NCI-H524 (cell line): Measurements from ENCODE around the gene DKK3.
A peak's percentile ranks its signal among the peaks of the same experiment; 100 is the strongest.

Experiments used
- DNase-seq, 2 experiments: peaks; one replicate each; lab custom pipeline; 2025; lab: John Stamatoyannopoulos, UW

DKK3 gene

GRCh38 chr11:11981840-11982239 is 26.6 kb downstream of the DKK3 start:
- DNase-seq = no peak

DNA sequence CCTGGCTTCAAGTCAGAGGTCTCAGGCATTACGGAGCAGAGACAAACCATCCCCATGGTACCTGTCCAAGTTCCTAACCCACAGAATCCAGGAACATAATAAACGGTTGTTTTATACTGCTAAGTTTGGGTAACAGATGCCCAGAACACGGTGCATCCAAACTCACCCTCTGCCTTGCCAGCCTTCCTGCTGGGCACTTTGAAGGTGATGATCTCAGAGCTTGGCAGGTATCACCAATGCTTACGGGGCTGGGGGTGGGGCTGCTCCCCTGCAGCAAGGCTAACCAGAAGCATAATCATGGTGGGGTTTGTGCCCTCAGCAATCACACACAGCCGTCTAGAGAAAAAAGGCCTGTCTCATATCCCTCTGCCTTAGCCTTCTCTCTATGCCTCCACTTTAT is 27.1 kb downstream of the DKK3 start:
- DNase-seq = no peak

DNA sequence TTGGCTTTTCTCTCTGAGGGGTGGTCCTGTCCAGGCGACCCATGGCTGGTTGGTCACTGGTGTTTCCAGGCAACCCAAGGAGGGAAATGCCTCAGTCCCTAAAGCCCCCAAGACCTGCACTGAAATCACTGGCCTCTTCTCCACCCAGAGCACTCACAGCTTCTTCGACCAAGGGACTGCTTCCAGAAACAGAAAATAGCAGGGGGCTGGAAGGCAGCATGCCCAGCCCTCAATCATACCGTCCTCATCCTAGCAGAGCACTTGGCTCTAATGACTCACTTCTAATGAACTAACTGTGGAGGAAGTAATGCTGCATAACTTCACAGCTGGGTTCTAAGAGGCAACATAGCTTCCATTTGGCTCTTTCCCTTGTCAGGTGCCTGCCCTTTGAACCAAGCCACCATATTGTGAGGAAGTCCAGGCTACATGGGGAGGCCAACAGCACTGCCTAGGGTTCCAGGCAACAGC is 27.6 kb downstream of the DKK3 start:
- no peak for DNase-seq

DNA sequence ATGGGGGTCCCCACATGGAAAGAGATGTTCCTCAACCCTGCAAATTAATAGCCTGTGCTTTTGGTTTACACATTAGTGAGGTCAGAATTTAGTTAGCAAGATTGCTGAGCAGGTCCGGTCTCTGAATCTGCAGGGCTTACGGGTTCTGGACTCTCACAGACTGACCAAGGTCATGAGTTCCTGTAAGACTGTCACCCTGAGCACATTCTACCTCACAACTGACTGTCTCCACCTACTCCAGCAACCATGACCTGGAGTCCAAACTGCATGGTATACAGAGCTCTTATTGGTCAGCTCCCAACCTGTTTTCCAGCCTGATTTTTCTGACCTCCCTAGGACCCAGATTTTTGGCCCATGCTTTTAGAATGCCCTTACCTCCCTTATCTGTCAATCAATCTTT is 28.2 kb downstream of the DKK3 start:
- DNase-seq = no peak

DNA sequence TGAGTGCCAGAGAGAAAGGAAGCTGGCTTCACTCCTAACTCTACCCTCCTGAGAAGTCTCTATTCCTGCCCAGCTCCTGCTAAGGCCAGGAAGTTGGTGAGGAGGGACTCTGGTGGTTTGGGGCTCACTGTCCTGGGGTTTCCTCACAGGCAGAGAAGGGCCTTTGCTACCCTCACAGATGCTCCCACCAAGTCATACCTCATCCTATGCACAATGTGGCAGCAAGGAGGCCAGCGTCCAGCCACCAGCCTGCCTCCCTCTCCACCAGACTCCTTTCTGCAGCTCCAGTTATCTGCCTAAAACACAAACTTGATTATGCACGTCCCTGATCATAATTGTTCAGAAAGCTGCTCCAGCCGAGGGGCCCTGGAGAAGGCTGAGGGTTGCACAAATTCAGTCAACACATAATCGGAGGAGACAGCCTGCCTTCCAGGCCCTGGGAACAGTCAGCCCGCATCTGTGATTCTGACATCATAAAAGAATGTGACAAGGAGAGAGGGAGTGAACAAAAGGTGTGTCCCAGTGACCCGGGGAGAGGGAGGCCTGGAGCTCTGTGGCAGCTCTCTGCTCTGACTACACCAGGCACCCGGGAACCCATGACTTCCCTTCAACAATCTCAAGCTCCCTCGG is 28.8 kb downstream of the DKK3 start:
- DNase-seq = no peak

DNA sequence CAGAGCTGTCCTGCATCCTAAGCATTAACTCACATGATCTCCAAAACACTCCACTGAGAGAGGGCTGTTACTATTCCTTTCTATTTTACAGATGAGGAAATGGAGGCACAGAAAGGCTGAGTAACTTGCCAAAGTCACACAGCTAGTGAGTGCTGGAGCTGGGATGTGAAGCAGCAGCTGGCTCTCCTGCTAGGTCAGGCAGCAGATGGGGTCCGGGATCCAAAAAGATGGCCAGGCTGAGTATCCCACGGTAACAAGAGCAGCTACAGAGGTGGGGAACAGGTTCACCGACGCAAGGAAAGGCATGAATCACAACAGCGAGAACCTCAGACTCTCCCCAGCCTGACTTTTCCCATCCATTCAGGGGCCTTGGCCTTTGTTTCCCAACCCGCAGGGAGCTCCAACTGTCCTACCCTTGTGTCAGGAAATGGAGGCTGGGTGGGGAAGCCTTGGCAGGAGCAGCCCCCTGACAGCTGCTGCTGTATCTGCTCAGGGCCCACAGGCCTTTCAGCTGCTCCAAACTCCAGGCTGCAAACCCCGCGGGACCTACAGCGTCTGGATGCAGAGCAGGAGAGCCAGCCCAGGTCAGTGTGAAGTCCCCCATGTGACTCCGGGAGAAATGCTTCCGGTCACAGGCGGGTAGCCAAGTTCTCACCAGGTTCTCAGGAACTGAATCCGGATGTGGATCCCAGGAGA is 29.5 kb downstream of the DKK3 start:
- DNase-seq = peak in 1 of 2 experiments; percentile 61

- no peak for DNase-seq
Measured at GRCh38 chr11:11978098-11978637, 30.3 kb downstream of the DKK3 start.

- DNase-seq = no peak
Measured at GRCh38 chr11:11977206-11977938, 31.1 kb downstream of the DKK3 start.

- DNase-seq = peak in 1 of 2 experiments; percentile 16
Measured at GRCh38 chr11:11976481-11977127, 31.8 kb downstream of the DKK3 start.

DNA sequence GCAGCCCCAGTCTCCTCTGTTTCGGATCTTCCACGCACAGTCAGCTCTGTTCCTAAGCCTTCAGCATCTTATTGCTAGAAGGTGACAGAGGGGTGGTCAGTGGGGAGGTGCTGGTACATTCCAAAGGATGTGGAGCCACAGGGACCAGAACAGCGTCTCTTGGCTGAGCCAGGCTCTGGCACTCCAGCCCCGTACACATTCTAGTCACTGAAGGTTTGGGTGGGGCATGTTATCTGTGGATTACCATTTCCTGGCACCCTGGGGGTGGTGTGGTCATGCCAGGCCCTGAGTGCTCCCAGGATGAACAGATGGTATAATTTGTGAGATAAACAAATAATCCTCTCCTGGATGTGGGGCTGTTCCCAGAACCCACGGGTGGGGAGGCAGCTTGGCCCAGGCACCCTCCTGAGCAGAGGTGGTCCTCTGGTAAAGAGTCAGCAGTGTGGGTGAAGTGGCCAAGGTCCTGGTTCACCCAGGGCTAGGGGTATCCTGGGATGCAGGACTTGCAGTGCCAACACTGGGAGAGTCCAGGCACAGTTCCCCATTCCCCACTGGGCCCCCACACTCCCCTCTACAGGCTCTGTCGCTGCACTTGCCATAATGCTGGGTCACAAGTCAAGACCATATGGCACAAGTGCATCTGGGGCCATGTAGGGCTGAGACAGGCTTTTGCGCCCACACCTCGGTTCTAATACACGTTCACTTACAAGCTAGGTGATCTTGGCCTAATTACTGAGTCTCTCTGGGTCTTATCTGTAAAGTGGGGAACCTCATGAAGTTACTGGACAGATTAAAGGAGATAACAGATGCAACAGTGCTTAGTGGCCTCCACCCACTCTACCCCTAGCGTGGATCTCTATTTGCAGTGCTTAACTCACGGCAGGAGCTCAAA is 33.0 kb downstream of the DKK3 start:
- DNase-seq = peak; percentile 59 to 82

GRCh38 chr11:11973866-11974265 is 34.6 kb downstream of the DKK3 start:
- no peak for DNase-seq

DNA sequence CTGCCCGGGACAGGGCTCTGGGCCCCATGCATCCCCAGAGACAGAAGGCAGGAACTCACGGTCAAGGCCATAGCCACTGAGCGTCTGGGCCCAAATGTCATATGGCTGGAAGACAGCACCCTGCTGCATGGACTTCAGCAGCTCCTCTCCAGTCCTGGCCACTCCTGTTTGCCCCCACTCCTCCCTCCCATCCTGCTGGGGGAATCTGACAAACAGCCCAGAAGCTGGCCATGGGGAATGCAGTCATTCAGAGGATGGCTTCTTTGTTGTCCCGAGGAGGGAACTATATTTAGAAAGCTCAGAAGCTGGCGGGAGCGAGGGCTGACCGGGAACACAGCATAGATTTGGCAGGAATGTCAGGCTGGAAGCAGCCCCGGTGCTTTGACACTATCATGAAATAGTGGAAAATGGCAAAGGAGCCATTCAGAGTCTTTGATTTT is 35.0 kb downstream of the DKK3 start:
- DNase-seq = no peak

DNA sequence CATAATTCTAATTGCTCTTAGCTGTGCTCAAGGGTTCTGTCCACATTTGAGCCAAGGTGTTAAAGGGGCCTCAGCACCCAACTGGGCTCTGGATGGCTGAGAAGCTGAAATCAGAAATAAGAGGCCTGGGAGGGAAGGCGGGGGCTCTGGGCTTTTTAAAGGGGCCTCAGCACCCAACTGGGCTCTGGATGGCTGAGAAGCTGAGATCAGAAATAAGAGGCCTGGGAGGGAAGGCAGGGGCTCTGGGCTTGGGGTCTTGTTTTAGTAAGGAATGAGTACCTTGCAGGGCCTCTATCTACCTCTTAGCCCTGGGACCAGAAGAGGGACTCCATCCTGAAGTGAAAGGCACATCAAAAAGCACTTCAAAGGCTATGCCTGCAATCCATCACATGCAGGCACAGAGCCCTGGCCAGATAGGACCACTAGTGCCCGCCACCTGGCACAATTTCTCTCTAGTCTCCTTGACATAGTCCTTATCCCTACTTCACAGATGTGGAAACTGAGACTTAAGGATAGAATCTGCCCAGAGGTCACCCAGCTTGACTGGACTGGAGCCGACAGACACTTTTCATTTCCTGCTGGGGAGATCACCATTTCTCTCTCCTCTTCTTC is 35.6 kb downstream of the DKK3 start:
- DNase-seq = no peak

- peak; percentile 21 to 60 for DNase-seq
Measured at GRCh38 chr11:11971906-11972547, 36.4 kb downstream of the DKK3 start.

DNA sequence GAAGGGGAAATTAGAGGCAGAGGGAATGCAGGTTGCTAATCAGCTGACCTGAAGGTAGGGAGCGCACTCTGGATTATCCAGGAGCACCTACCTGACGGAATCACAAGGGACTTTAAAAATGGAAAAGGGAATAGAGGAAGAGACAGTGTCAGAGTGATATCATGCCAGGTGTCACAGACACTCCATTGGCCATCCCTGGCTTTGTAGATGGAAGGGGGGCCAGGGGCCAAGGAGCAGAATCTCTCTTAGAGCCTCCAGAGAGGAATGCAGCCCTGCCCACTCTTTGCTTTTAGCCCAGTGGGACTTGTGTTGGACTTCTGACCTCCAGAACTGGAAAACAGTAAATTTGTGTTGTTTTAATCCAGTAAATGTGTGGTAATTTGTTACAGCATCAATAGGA is 37.9 kb downstream of the DKK3 start:
- no peak for DNase-seq

GRCh38 chr11:11969380-11970215 is 38.8 kb downstream of the DKK3 start:
- no peak for DNase-seq

DNA sequence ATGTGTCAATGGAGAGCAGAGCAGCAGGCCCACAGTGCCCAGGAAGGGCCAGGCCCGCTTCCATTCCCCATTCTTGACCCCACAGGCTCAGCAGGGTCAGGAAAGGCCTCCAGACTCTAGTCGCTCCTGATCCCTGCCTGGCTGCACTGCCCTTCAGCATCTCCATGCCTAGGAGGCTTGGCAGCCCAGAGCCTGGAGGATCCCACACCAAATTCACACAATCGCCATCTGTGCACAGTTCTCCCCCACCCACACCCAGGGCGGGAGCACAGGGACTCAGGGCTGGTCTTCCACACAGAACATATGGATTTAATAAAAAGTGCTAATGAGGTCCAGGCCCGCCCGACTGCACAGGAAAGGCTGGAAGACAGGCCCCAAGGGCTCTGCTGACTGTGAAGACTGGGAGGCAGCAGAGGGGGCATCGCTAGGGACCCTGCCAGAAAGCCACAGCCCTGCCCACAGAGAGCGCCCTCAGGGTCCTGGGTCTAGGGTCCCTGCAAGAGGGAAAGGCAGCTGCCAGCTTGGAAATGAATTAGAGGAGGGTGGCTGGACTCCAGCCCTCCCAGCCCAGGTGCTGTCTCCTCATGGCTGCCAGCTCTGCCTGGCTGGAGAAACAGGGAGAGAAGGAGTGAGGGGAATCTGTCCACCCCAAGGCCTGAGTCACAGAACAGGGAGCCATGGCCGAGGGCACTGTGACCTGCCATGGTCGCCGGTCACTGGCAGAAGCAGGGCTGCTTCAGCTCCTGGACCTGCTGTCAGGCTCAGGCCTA is 39.7 kb downstream of the DKK3 start:
- peak; percentile 86 to 90 for DNase-seq
